Measurements from ENCODE around the gene FMN1.

DNA sequence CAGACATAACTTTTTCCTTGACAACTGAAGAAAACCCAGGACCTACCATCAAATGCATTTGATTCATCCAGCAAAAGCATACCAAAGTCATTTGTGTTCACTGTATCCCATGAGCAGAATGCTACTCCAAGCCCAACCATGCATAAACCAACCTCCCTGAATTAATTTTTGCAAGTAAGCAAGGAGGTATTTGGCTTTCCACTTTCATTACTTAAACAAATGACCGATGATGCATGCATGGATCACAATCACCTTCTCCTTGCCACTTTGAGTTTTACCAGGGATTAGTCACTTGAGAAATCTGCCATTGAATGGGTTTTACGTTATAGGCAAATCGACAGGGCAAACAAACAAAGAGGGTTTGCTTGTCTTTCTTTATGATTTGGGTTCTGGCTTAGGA lies 214.8 kb downstream of the FMN1 start:
- TF ChIP-seq, protein P1, sequence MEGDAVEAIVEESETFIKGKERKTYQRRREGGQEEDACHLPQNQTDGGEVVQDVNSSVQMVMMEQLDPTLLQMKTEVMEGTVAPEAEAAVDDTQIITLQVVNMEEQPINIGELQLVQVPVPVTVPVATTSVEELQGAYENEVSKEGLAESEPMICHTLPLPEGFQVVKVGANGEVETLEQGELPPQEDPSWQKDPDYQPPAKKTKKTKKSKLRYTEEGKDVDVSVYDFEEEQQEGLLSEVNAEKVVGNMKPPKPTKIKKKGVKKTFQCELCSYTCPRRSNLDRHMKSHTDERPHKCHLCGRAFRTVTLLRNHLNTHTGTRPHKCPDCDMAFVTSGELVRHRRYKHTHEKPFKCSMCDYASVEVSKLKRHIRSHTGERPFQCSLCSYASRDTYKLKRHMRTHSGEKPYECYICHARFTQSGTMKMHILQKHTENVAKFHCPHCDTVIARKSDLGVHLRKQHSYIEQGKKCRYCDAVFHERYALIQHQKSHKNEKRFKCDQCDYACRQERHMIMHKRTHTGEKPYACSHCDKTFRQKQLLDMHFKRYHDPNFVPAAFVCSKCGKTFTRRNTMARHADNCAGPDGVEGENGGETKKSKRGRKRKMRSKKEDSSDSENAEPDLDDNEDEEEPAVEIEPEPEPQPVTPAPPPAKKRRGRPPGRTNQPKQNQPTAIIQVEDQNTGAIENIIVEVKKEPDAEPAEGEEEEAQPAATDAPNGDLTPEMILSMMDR (conservative IDR thresholded peaks at IDR 0.05), result no peak
- TF ChIP-seq ZFX (IDR thresholded peaks at IDR 0.05), result no peak

Measured in C4-2B (cell line).